Fibroblast of pulmonary artery (primary cell): ENCODE data around the gene MBD3L2.

Source experiments
- DNase-seq: peaks from one replicate; pipeline ENCODE4 v3.0.0-alpha.2; 2010; ENCODE audit warnings: low read depth
- H3K4me3 ChIP-seq: replicated peaks from 2 replicates; pipeline ENCODE4 v1.5.1; 2011; ENCODE audit warnings: low read depth, mild to moderate bottlenecking, control low read depth, low read length, moderate library complexity
- CTCF ChIP-seq: IDR thresholded peaks from 2 replicates; pipeline ENCODE4 v1.5.1; 2011; ENCODE audit warnings: mild to moderate bottlenecking, control low read depth, low read length, inconsistent platforms; ENCODE audit errors: missing control alignments

The MBD3L2 gene

GRCh38 chr19:7098096-7098495, 49.0 kb downstream of the MBD3L2 start:
- TF ChIP-seq CTCF = no peak
- H3K4me3 ChIP-seq = peak overlapping the region; percentile 76
- no peak for DNase-seq

GRCh38 chr19:7098701-7099596, 49.8 kb downstream of the MBD3L2 start:
- TF ChIP-seq CTCF = no peak
- peak overlapping the region; percentile 76 for H3K4me3 ChIP-seq
- DNase-seq = peak; percentile 93

- no peak for DNase-seq
- no peak for TF ChIP-seq CTCF
- H3K4me3 ChIP-seq = peak overlapping the region; percentile 76
Observed at GRCh38 chr19:7099597-7099921, 50.4 kb downstream of the MBD3L2 start.
